Ascending aorta (tissue), 2 donors: ENCODE measurements around the gene HMBS. TPM values are rescaled to one million over a fixed set of nuclear protein-coding genes. Genes with fewer than 3 reads are reported as not detected.

ENCODE experiments used
- DNase-seq, 2 donors: peaks; one replicate each; pipeline ENCODE4 v3.0.0-alpha.2; 2019; ENCODE audit warnings: low spot score in 2 of 2
- H3K27ac ChIP-seq, 2 donors: fragments of 200-600 bp; sonication (generic); one replicate each; pipeline ENCODE4 v1.5.1; 2016 to 2017; ENCODE audit warnings: mild to moderate bottlenecking in 1 of 2
- H3K27me3 ChIP-seq: fragments of 200-600 bp; sonication (generic); one replicate; pipeline ENCODE4 v1.5.1; 2017
- H3K36me3 ChIP-seq, 2 donors: fragments of 200-600 bp; sonication (generic); one replicate each; pipeline ENCODE4 v1.5.1; 2016
- H3K4me1 ChIP-seq, 2 donors: fragments of 200-600 bp; sonication (generic); one replicate each; pipeline ENCODE4 v1.5.1; 2016 to 2017; ENCODE audit warnings: mild to moderate bottlenecking in 1 of 2
- H3K4me3 ChIP-seq, 2 donors: fragments of 200-600 bp; sonication (generic); one replicate each; pipeline ENCODE4 v1.5.1; 2016 to 2017; ENCODE audit warnings: mild to moderate bottlenecking in 1 of 2
- H3K9me3 ChIP-seq, 2 donors: fragments of 200-600 bp; sonication (generic); one replicate each; pipeline ENCODE4 v1.5.1; 2016
- CTCF ChIP-seq, 3 experiments: fragments of 200-600 bp in 2 of 3; fragments of 450-650 bp in 1 of 3; sonication (generic) in 2 of 3; IDR thresholded peaks; one replicate each; pipeline ENCODE4 v1.5.1; 2016 to 2019; ENCODE audit warnings: antibody characterized with exemption in 3 of 3, mild to moderate bottlenecking in 1 of 3, moderate library complexity in 1 of 3
- intact Hi-C: fragments of 100-400 bp; cut with DNase I; formaldehyde crosslinking; loops from one replicate; pipeline ENCODE4 v1.15.1; 2023
- total RNA-seq: library from RNA; depleted of rRNA; stranded (reverse); fragments of >200 nt; gene quantifications from one replicate; pipeline ENCODE4 v1.1.0, GENCODE V29; 2016

Gene HMBS
- total RNA-seq, 1 donor from 2014 or later, result 82.8 TPM

- intact Hi-C loops, result loop anchor here (1.0 to 2.0 kb wide), 3 partner anchors 11 to 38 kb away; partner anchors contain the start of genes HINFP, HMBS and HYOU1
- peak; percentile 96 to 100 for DNase-seq
- no peak for TF ChIP-seq CTCF (IDR thresholded peaks at IDR 0.05)
- peaks cover 18 to 24% of the 10 kb centered on the region in 2 donors for H3K36me3 ChIP-seq
- H3K4me3 ChIP-seq, result peak overlapping the region; percentile 89 to 98
- H3K4me1 ChIP-seq, result peaks cover 18 to 28% of the 10 kb centered on the region in 2 donors
- H3K9me3 ChIP-seq, result no peaks in the 10 kb centered on the region
- H3K27ac ChIP-seq, result peak overlapping the region; percentile 96 to 97
- no peaks in the 10 kb centered on the region for H3K27me3 ChIP-seq
Measured at GRCh38 chr11:119095066-119095880, 10.6 kb downstream of the HMBS start.

GRCh38 chr11:119099711-119100110 is 15.0 kb downstream of the HMBS start:
- H3K36me3 ChIP-seq, result peaks cover 18 to 24% of the 10 kb centered on the region in 2 donors
- no peaks in the 10 kb centered on the region for H3K9me3 ChIP-seq
- no peak for DNase-seq
- H3K4me3 ChIP-seq, result no peak overlapping the region
- intact Hi-C loops, result loop anchor here (5.0 to 10.0 kb wide), 2 partner anchors 218 to 665 kb away; partner anchors contain the start of genes KMT2A and MCAM
- H3K27me3 ChIP-seq, result no peaks in the 10 kb centered on the region
- TF ChIP-seq CTCF (IDR thresholded peaks at IDR 0.05), result no peak
- H3K27ac ChIP-seq, result no peak overlapping the region
- H3K4me1 ChIP-seq, result peaks cover 15 to 22% of the 10 kb centered on the region in 2 donors

GRCh38 chr11:119100246-119100970 is 15.7 kb downstream of the HMBS start:
- peaks cover 15 to 22% of the 10 kb centered on the region in 2 donors for H3K4me1 ChIP-seq
- no peak for DNase-seq
- H3K9me3 ChIP-seq, result no peaks in the 10 kb centered on the region
- no peaks in the 10 kb centered on the region for H3K27me3 ChIP-seq
- intact Hi-C loops, result loop anchor here (5.0 to 10.0 kb wide), 2 partner anchors 217 to 666 kb away; partner anchors contain the start of genes KMT2A and MCAM
- H3K36me3 ChIP-seq, result peaks cover 18 to 24% of the 10 kb centered on the region in 2 donors
- peak overlapping the region; percentile 75 to 89 for H3K4me3 ChIP-seq
- no peak overlapping the region for H3K27ac ChIP-seq
- peak in 1 of 3 experiments; percentile 23 for TF ChIP-seq CTCF (IDR thresholded peaks at IDR 0.05)

GRCh38 chr11:119100994-119101758 is 16.5 kb downstream of the HMBS start:
- Histone ChIP-seq H3K4me1 (peaks cover 15 to 19% of the 10 kb centered on the region in 2 donors), H3K4me3 (peak overlapping the region; percentile 75 to 89), H3K36me3 (peaks cover 18 to 24% of the 10 kb centered on the region in 2 donors), H3K27me3 (no peaks in the 10 kb centered on the region), H3K27ac (peak overlapping the region; percentile 92), H3K9me3 (no peaks in the 10 kb centered on the region)
- no peak for DNase-seq
- intact Hi-C loops, result loop anchor here (5.0 to 10.0 kb wide), 2 partner anchors 216 to 666 kb away; partner anchors contain the start of genes KMT2A and MCAM
- TF ChIP-seq CTCF (IDR thresholded peaks at IDR 0.05), result peak in 1 of 3 experiments; percentile 28
